ENCODE measurements around the gene PNPT1. TPM values are rescaled to one million over a fixed set of nuclear protein-coding genes. Genes with fewer than 3 reads are reported as not detected.

The PNPT1 gene
- total RNA-seq, 5 donors from 2014 or later (not counting 1 experiment from before 2014, with no cell fraction given) = 13.3 to 31.0 (median 25.7) TPM

Other genes starting within 250 kb of the PNPT1 start
- 10 to 100 TPM; 31.1 to 54.9 (median 40.4) TPM for gene CFAP36, start 174.1 kb downstream of the PNPT1 start, total RNA-seq
- 10 to 100 TPM; 86.4 to 93.0 (median 87.8) TPM for gene PPP4R3B, start 76.2 kb downstream of the PNPT1 start, total RNA-seq
- under 1 TPM in 3 of 5 donors, not detected in 2; 0.30 to 0.95 (median 0.73) TPM for gene EFEMP1, start 229.9 kb upstream of the PNPT1 start, total RNA-seq